Fibroblast of upper back skin (primary cell): ENCODE results near the gene TRAIP.
A peak's percentile ranks its signal among the peaks of the same experiment; 100 is the strongest.
"Not testable (repeated sequence)": the region's sequence is repeated elsewhere in the genome, so short reads cannot be mapped to it uniquely, and the experiment has no call there.

ENCODE experiments used
- DNase-seq: peaks from one replicate; pipeline ENCODE4 v3.0.0-alpha.2; 2013

Gene TRAIP

GRCh38 chr3:49790626-49791411 lies 65.5 kb downstream of the TRAIP start:
- DNase-seq: peak; percentile 33

GRCh38 chr3:49788056-49788455 lies 68.3 kb downstream of the TRAIP start:
- DNase-seq: no peak

GRCh38 chr3:49787536-49787935 lies 68.8 kb downstream of the TRAIP start:
- no peak for DNase-seq

GRCh38 chr3:49787182-49787464 lies 69.2 kb downstream of the TRAIP start:
- no peak for DNase-seq

GRCh38 chr3:49786357-49787181 lies 69.8 kb downstream of the TRAIP start, which contains the start of gene IP6K1:
TSS of gene IP6K1 (minus strand) at chr3:49786542. CDS start at chr3:49748040, 38,502 bp downstream.
- DNase-seq: peak; percentile 100

- DNase-seq: no peak
These were observed 70.6 kb downstream of the TRAIP start for GRCh38 chr3:49785565-49786356.

GRCh38 chr3:49782277-49782676 lies 74.1 kb downstream of the TRAIP start:
- not testable (repeated sequence) for DNase-seq

- DNase-seq: no peak
These were observed 74.8 kb downstream of the TRAIP start for GRCh38 chr3:49781415-49782199.

- DNase-seq: not testable (repeated sequence)
These were observed 75.4 kb downstream of the TRAIP start for GRCh38 chr3:49780975-49781365.

- no peak for DNase-seq
These were observed 76.0 kb downstream of the TRAIP start for GRCh38 chr3:49780080-49780974.

GRCh38 chr3:49779358-49780079 lies 76.8 kb downstream of the TRAIP start:
- no peak for DNase-seq
